Stimulated activated CD8-positive, alpha-beta memory T cell treated with anti-CD3 and anti-CD28 coated beads, Interleukin-15, amount 100 ng/mL, for 24 hours (primary cell): Measurements from ENCODE around the gene DIAPH3.

Source experiments
- DNase-seq: peaks from one replicate; pipeline ENCODE4 v3.0.0-alpha.2; 2020; ENCODE audit warnings: low read depth

The DIAPH3 gene

DNA sequence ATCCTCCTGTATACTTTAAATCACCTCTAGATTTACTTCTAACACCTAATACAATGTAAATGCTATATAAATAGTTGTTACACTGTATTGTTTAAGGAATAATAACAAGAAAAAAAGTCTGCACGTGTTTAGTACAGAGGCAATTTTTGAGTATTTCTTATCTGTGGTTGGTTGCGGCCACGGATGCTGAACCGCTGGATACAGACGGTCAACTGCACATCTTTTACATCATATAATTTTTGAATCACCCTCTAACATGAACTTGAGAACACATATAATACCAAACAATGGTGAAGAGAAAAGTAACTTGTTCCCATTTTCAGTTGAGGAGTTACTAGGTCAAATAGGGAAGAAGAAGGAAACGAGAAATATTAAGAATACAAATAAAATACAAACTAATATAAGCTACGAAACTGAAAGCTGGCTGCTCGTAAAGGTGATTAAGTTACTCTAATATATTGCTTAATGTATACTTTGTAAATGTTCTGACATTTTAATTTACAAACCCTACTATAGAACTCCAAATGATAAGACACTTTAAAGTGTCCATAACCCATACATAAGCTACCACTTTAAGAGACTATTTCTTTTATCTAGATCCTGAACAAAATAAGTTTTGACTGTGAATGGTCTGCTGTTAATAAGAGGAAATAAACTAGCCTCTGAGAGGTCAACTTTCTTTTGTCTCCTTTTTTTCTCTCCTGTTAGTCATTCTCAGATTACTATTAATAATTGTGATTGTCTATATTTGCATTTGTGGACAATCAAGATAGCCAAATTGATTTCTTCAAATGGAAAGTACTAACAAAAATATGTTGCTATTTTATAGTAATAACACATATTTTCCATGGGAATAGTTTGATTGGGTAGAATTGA lies 457.4 kb downstream of the DIAPH3 start:
- DNase-seq, result no peak

- DNase-seq, result no peak
These were observed 461.5 kb downstream of the DIAPH3 start for GRCh38 chr13:59702269-59702668.

GRCh38 chr13:59701261-59701660 lies 462.5 kb downstream of the DIAPH3 start:
- DNase-seq, result no peak

GRCh38 chr13:59700281-59700680 lies 463.4 kb downstream of the DIAPH3 start:
- DNase-seq, result no peak

DNA sequence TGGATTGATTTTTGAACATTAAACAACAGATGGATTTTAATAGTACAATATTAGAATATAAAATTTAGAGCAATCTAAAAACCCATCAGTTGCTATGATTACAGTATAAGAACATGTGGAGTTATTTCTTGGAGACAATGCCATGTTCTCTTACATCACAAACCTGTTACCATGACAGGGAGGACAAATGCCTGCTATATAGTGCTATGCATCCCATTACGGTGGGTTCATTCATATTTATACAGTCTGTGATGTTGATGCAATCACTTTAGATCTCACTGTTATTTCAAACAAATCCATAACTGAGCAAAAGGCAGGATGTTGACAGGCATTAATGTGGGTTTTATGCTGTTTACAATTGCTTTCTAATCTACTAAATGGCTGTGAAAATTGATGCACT lies 467.5 kb downstream of the DIAPH3 start:
- DNase-seq, result no peak

GRCh38 chr13:59691501-59692066 lies 472.1 kb downstream of the DIAPH3 start:
- no peak for DNase-seq

DNA sequence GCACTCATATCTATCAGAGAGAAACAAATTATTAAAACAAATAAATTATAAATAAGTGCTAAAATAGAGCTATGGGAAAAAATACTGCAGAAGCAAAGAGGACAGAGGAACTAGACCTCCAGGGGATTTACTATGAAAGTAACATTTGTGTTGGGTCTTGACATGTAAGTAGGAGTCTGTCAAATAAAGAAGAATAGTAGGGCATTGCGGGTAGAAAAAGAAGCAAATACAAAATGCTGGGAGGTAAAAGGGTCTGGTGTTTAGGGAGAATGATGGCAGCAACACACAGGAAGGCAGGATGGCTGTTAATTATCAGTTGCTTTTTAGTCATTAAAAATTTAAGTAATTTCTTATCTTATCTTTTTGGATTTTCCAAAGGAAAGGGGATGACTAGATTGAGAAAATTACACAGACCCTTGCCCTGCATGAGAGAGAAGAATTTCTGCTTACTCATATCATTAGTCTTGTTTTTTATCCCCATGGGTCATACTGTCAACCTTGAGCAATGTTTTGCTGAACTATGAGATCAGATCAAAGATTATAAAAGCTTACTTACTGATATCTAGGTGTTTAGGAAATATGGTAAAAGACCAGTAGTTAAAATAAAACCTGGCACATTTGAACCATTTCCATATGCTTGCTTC lies 472.7 kb downstream of the DIAPH3 start:
- no peak for DNase-seq

- DNase-seq, result no peak
These were observed 474.7 kb downstream of the DIAPH3 start for GRCh38 chr13:59689057-59689456.

DNA sequence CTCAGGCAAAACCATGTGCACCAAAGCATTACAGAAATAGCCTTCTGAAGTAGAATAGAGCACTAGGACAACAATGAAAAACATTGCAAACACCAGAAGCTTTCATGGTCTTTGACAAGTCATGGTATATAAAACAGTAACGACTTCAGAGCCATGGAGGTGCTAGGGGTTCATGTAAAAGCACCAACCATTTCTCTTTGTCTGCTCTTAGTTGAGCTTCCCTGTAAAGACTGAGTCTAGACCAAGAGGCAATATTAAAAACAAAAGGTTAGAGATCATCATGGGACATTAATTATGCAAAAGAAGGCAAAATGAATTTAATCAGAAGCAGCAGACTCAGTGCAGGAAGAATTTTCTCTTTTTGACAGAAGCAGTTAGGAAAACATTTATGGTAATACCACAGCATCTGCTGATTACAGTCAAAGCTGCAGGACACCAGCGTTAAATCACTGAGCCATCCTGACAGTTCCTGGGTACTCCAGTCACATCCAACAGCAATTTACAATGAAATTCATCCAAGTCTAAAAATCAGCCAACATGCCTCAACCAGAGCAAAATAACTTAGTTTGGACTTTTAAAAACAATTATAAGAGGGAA lies 476.8 kb downstream of the DIAPH3 start:
- DNase-seq, result no peak

- no peak for DNase-seq
These were observed 479.6 kb downstream of the DIAPH3 start for GRCh38 chr13:59684105-59684504.

DNA sequence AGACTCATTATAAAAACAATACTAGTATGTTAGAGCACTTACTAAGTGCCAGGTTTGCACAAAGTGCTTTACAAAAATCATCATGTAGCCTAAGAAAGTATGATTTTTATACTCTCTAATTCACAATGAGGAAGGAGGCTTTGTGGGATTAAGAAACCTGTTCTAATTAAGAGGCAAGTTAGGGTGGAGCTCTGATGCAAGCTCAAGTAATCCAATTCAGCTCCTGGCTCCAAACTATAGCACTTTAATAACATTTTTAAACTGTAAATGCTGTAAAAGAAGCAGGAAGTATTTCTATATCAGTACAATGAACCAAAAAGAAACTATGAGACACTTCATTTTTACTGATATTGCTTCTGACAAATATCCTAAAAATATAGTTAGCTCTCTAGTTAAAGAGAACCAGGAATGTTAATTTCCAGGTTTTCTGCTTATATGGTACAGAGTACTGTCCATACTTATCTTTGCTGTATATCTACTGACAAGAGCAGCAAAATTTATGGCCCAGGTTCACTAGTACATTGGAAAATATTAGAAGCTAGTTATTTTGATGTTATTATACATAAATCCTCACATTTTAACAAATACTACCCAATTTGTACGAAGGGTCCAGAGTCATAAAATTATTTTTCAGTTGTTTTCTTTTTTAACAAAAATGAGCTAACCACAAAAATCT lies 482.0 kb downstream of the DIAPH3 start:
- no peak for DNase-seq

GRCh38 chr13:59680429-59681024 lies 483.2 kb downstream of the DIAPH3 start:
- no peak for DNase-seq

- no peak for DNase-seq
These were observed 484.5 kb downstream of the DIAPH3 start for GRCh38 chr13:59679254-59679653.

- no peak for DNase-seq
These were observed 485.5 kb downstream of the DIAPH3 start for GRCh38 chr13:59677966-59678814.

- DNase-seq, result no peak
These were observed 486.3 kb downstream of the DIAPH3 start for GRCh38 chr13:59677430-59677829.

DNA sequence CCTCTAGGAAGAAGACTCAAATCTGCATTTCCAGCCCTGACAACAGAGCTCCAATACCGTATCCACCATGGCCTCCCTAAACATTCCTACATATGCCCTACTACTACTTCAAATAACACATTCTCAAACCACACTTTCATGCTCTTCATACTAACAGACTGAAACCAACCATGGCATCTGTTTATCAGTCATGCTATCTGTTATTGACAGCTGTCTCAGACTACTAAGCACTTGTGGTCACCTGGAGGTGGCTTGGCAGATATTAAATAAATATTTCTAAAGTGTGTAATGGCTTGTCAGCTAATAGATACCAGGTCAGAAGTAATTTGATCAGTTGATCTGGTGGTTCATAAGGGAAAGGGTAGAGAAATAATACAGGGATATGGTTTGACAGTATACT lies 489.1 kb downstream of the DIAPH3 start:
- no peak for DNase-seq

GRCh38 chr13:59673286-59673685 lies 490.4 kb downstream of the DIAPH3 start:
- DNase-seq, result no peak

DNA sequence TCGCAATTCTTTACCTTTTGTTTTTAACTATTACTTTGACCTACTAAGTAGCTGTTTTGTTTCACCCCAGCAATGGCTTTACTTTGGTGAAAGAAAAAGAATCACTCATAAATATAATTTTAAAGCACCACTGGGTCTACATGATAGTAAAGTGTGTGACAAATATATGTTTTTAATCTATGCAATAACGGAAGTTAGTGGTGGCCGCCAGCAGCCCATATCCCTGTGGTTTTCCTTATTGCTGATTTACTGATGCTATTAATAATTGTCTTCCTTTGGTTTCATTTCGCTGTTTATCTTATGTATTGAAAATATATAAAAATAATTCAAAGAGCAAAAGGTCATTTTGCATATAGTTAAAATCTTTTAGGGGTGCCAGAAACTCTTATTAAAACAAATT lies 491.3 kb downstream of the DIAPH3 start:
- DNase-seq, result no peak

DNA sequence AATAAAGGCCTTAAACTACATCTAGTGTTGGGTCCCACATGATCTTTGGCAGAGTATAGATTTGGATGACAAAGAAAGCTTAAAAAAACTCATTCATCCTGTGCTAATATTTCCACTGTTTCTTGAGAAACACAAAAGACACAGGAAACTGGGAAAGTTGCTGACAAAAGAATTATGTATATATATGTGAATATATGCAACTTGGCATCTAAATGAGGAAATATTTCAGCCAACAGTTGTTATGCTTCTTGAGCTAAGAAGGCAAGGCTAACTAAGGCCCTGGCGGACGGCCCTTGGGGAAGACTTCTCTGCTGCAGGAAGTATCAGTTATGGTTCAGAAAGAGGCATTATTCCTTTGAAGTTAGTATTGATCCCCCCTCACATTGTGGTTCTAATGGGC lies 491.8 kb downstream of the DIAPH3 start:
- no peak for DNase-seq

DNA sequence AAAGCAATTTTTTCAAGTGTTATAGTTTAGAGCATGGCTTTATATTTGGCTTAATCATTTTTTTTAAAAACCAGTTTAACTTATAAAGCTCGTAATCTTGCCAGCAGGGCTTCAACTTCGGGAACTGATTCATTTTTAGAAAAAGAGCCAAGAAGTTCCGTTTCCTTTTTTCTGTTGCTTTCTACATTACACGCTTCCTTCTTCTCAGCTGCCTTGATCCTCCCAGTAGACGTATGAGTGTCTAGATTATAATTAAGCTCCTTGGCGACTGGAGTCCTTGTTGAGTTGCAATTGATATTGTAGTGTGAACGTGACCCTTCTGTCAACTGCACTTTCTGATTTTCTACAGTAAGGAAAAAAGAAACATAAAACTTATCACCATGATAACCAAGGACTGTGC lies 497.2 kb downstream of the DIAPH3 start:
- no peak for DNase-seq

DNA sequence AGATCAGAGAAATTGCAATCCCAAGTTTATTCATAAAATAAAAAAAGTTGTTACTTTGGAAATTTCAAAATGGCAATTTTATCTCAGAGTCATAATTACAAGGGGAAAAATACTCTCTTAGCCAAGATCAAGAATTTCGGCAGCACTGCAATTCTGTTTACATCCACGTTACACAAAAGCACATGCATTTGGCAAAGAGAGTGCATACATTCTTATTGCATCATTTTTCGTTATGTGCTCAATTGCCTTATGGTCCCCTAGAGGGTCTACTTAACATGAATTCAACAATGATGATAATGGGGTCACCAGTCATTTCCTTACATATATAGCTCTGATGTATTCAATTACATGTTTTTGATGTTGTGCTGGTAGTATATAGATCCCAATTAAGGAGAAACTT lies 498.0 kb downstream of the DIAPH3 start:
- DNase-seq, result no peak
